Keratinocyte (primary cell): ENCODE data around the gene ACAA1. TPM values are rescaled to one million over a fixed set of nuclear protein-coding genes. Genes with fewer than 3 reads are reported as not detected.

Experiments
- DNase-seq: peaks from one replicate; pipeline ENCODE4 v3.0.0-alpha.2; 2011; ENCODE audit warnings: low read depth, missing footprints, low spot score
- FAIRE-seq: peaks from 2 replicates; lab custom pipeline; 2011; peaks lifted over from hg19 to GRCh38; lab: Jason Lieb, UNC
- H2AFZ ChIP-seq: 2 replicates; pipeline ENCODE4 v1.6.0; 2012; ENCODE audit warnings: low read length, control low read depth, inconsistent platforms; ENCODE audit not compliant: control insufficient read depth
- H3K27ac ChIP-seq: 2 replicates; pipeline ENCODE4 v1.5.1; 2011; ENCODE audit warnings: low read length; ENCODE audit not compliant: control insufficient read depth, insufficient read depth
- H3K27me3 ChIP-seq: 3 replicates; pipeline ENCODE4 v1.6.0; 2011; ENCODE audit warnings: low read length; ENCODE audit not compliant: control insufficient read depth, insufficient read depth; ENCODE audit errors: extremely low read depth
- H3K36me3 ChIP-seq, 2 experiments: 2 replicates in 1 of 2; 3 replicates in 1 of 2; pipeline ENCODE4 v1.5.1; 2011; ENCODE audit warnings: low read length in 2 of 2, mild to moderate bottlenecking in 1 of 2; ENCODE audit not compliant: control insufficient read depth in 2 of 2, insufficient read depth in 2 of 2; ENCODE audit errors: extremely low read depth in 1 of 2
- H3K4me1 ChIP-seq: 3 replicates; pipeline ENCODE4 v1.5.1; 2011; ENCODE audit warnings: low read length; ENCODE audit not compliant: control insufficient read depth, insufficient read depth; ENCODE audit errors: extremely low read depth
- H3K4me2 ChIP-seq: 3 replicates; pipeline ENCODE4 v1.6.0; 2011; ENCODE audit warnings: low read depth, low read length; ENCODE audit not compliant: control insufficient read depth, insufficient read depth; ENCODE audit errors: extremely low read depth
- H3K4me3 ChIP-seq, 3 experiments: fragments of 200-600 bp in 1 of 3; sonication (generic) in 1 of 3; 2 replicates in 2 of 3; 3 replicates in 1 of 3; pipeline ENCODE4 v1.5.1; 2011 to 2016; ENCODE audit warnings: low read length in 3 of 3, mild to moderate bottlenecking in 3 of 3, control low read depth in 2 of 3, inconsistent platforms in 1 of 3, low read depth in 1 of 3, mixed read lengths in 1 of 3, mixed run types in 1 of 3, moderate library complexity in 1 of 3; ENCODE audit not compliant: control insufficient read depth in 2 of 3, insufficient read depth in 2 of 3; ENCODE audit errors: extremely low read depth in 1 of 3
- H3K79me2 ChIP-seq: 2 replicates; pipeline ENCODE4 v1.6.0; 2012; ENCODE audit warnings: low read length; ENCODE audit not compliant: control insufficient read depth, insufficient read depth
- H3K9ac ChIP-seq: 3 replicates; pipeline ENCODE4 v1.6.0; 2011; ENCODE audit warnings: low read length; ENCODE audit not compliant: control insufficient read depth, insufficient read depth; ENCODE audit errors: extremely low read depth
- H3K9me1 ChIP-seq: 3 replicates; pipeline ENCODE4 v1.6.0; 2011; ENCODE audit warnings: low read length; ENCODE audit not compliant: control insufficient read depth, insufficient read depth; ENCODE audit errors: extremely low read depth
- H3K9me3 ChIP-seq: 2 replicates; pipeline ENCODE4 v1.5.1; 2012; ENCODE audit warnings: low read depth, low read length; ENCODE audit not compliant: control insufficient read depth
- H4K20me1 ChIP-seq: 3 replicates; pipeline ENCODE4 v1.6.0; 2011; ENCODE audit warnings: low read length; ENCODE audit not compliant: control insufficient read depth, insufficient read depth; ENCODE audit errors: extremely low read depth
- CTCF ChIP-seq, 3 experiments: IDR thresholded peaks in 1 of 3; conservative IDR thresholded peaks in 1 of 3; optimal IDR thresholded peaks in 1 of 3; 2 replicates in 2 of 3; 3 replicates in 1 of 3; pipeline versions ENCODE3 to v1.5.1; 2011; ENCODE audit warnings: low read length in 3 of 3, mild to moderate bottlenecking in 3 of 3, moderate library complexity in 2 of 3, control low read depth in 1 of 3, inconsistent platforms in 1 of 3; ENCODE audit not compliant: insufficient read depth in 2 of 3; ENCODE audit errors: extremely low read depth in 1 of 3
- EZH2 ChIP-seq: IDR thresholded peaks from one replicate; pipeline ENCODE4 v1.6.1; 2012; ENCODE audit warnings: inconsistent platforms, mild to moderate bottlenecking, low read length, moderate library complexity
- dilution Hi-C: fragments of 300-500 bp; cut with MboI; formaldehyde crosslinking; loops from one replicate; pipeline ENCODE4 v1.7.0; 2020; ENCODE audit warnings: low sequenced_read_pairs; ENCODE audit not compliant: extremely low pct_ligation_motif_present
- polyA plus RNA-seq, 5 experiments: library from polyadenylated mRNA; depleted of rRNA in 3 of 5; stranded (reverse) in 3 of 5; stranded (forward) in 1 of 5; unstranded in 1 of 5; fragments of >200 nt; gene quantifications; 1 replicate in 1 of 5; 2 replicates in 3 of 5; 3 replicates in 1 of 5; pipeline versions ENCODE4 v1.2.1 to v1.2.3, GENCODE V29; 2011 to 2012; ENCODE audit warnings: missing spikeins in 2 of 5, low read depth in 1 of 5, low replicate concordance in 1 of 5

The ACAA1 gene
- polyA plus RNA-seq, 1 donor (not counting 4 experiments of a cell fraction or from before 2014, with no cell fraction given), result 85.3 TPM

- no peak overlapping the region for H3K4me2 ChIP-seq
Measured at GRCh38 chr3:38100498-38100897, 36.4 kb downstream of the ACAA1 start.

GRCh38 chr3:38099518-38099917, 37.4 kb downstream of the ACAA1 start:
- TF ChIP-seq CTCF (optimal IDR thresholded peaks at IDR 0.05 in 1 of 3, IDR thresholded peaks at IDR 0.05 in 1 of 3, conservative IDR thresholded peaks at IDR 0.05 in 1 of 3; ENCODE audit: extremely low read depth in 1 of 3, insufficient read depth in 2 of 3, low read length in 3 of 3), result no peak
- no peak for FAIRE-seq
- no peak overlapping the region for H3K4me2 ChIP-seq

More at GRCh38 chr3:38100498-38100897, 36.4 kb downstream of the ACAA1 start:
- peaks cover 11% of the 10 kb centered on the region for H3K4me1 ChIP-seq
- DNase-seq, result no peak
- peaks cover 5% of the 10 kb centered on the region for H3K27me3 ChIP-seq
- no peak overlapping the region for H2AFZ ChIP-seq
- peaks cover 2% of the 10 kb centered on the region for H3K9me1 ChIP-seq
- no peaks in the 10 kb centered on the region for H3K79me2 ChIP-seq
- TF ChIP-seq EZH2 (no peak), CTCF (optimal IDR thresholded peaks at IDR 0.05 in 1 of 3, IDR thresholded peaks at IDR 0.05 in 1 of 3, conservative IDR thresholded peaks at IDR 0.05 in 1 of 3; ENCODE audit: extremely low read depth in 1 of 3, insufficient read depth in 2 of 3, low read length in 3 of 3) (no peak)
- dilution Hi-C loops, result no loop called here
- H3K9me3 ChIP-seq, result no peaks in the 10 kb centered on the region
- H3K36me3 ChIP-seq, result no peaks in the 10 kb centered on the region
- no peak overlapping the region for H3K9ac ChIP-seq
- FAIRE-seq, result no peak
- no peak overlapping the region for H3K27ac ChIP-seq
- no peaks in the 10 kb centered on the region for H4K20me1 ChIP-seq
- H3K4me3 ChIP-seq, result no peak overlapping the region

More at GRCh38 chr3:38099518-38099917, 37.4 kb downstream of the ACAA1 start:
- H3K4me1 ChIP-seq, result peaks cover 11% of the 10 kb centered on the region
- H3K36me3 ChIP-seq, result no peaks in the 10 kb centered on the region
- H3K4me3 ChIP-seq, result no peak overlapping the region
- H3K9ac ChIP-seq, result no peak overlapping the region
- DNase-seq, result no peak
- no peak overlapping the region for H3K27ac ChIP-seq
- dilution Hi-C loops, result no loop called here
- peaks cover 3% of the 10 kb centered on the region for H4K20me1 ChIP-seq
- no peak overlapping the region for H2AFZ ChIP-seq
- H3K9me3 ChIP-seq, result no peaks in the 10 kb centered on the region
- H3K79me2 ChIP-seq, result no peaks in the 10 kb centered on the region
- peaks cover 2% of the 10 kb centered on the region for H3K9me1 ChIP-seq
- H3K27me3 ChIP-seq, result peaks cover 12% of the 10 kb centered on the region
